Astrocyte of the spinal cord (primary cell): Measurements from ENCODE around the gene SZT2.

Experiments
- DNase-seq: peaks from one replicate; pipeline ENCODE4 v3.0.0; 2011; ENCODE audit warnings: low read depth, low spot score
- H3K4me3 ChIP-seq: 2 replicates; pipeline ENCODE4 v1.5.1; 2011; ENCODE audit warnings: low read depth, mild to moderate bottlenecking, low read length, moderate library complexity
- in situ Hi-C: cut with HindIII; loops from 2 replicates; pipeline ENCODE4 v1.10.0; 2017; ENCODE audit warnings: low sequenced_read_pairs
- TF ChIP-seq, protein P1 (sequence below): IDR thresholded peaks from 2 replicates; pipeline ENCODE4 v1.5.1; 2012; ENCODE audit warnings: low read depth, mild to moderate bottlenecking, low read length, inconsistent platforms

The SZT2 gene

DNA sequence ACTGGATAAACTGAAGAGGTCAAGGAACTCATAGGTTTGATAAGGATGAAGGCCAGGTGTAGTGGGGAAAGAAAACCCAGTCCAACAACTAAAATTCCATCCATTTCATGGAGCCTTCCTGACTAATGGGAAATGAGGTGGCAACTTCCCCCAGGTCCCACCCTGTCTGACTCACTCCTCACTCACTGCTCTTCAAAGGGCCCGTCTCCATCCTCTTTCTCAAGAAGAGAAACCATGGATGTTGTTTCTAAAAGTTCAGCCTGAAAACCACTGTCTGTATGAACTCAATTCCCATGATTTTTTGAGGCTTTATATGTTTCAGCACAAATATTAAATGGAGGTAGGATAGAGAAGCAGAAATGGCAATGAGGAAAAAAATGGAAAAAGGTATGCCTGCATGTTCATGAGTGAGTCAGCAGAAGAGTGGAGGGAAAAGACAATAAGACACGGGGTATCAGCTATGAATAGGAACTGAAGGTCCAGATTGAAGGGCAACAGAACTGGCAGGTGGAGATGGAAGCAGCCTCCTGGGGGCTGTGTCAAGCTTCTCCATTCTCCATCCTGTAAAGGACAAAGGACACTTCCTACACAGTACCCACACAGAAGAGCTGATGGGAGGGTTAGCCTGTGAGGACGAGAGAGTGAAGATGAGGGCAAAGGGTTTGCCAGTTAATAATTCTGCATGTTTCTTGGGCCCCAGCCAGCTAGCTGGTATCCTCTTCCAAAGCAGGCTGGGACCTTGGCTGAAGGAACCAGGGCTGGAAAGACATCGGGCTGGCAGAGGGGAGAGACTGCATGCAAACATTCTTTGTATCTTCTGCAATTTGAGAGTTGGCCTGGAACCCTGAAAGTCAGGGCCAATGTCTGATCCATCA lies 16.4 kb upstream of the SZT2 start:
- TF ChIP-seq, protein P1, sequence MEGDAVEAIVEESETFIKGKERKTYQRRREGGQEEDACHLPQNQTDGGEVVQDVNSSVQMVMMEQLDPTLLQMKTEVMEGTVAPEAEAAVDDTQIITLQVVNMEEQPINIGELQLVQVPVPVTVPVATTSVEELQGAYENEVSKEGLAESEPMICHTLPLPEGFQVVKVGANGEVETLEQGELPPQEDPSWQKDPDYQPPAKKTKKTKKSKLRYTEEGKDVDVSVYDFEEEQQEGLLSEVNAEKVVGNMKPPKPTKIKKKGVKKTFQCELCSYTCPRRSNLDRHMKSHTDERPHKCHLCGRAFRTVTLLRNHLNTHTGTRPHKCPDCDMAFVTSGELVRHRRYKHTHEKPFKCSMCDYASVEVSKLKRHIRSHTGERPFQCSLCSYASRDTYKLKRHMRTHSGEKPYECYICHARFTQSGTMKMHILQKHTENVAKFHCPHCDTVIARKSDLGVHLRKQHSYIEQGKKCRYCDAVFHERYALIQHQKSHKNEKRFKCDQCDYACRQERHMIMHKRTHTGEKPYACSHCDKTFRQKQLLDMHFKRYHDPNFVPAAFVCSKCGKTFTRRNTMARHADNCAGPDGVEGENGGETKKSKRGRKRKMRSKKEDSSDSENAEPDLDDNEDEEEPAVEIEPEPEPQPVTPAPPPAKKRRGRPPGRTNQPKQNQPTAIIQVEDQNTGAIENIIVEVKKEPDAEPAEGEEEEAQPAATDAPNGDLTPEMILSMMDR, result no peak
- peak; percentile 80 for DNase-seq
- in situ Hi-C loops, result no loop called here
- no peak overlapping the region for H3K4me3 ChIP-seq

DNA sequence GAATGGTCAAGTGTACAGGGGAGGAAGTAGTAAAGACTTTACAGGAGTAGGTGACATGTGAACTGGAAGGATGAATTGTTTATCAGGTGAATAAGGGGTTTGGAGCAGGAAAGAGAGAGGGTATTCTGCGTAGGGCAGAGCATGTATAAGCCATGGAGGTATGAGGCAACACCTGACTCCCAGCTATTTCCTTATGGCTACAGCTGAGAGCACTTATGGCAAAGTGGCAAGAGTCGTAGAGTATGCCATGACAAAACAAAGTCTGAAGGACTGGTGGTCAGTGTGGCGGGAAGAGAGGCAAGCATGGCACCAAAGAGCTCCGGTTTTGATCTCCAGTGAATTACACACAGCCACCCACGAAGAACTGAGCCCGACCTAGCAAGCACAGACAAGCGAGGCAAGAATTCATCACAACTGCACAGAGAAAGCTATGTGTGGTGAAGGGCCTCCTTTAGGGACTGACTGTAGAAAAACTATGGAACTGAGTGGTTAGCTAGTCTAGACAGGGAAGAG lies 12.9 kb upstream of the SZT2 start:
- in situ Hi-C loops, result no loop called here
- H3K4me3 ChIP-seq, result no peak overlapping the region
- no peak for DNase-seq
- TF ChIP-seq, protein P1, result no peak

DNA sequence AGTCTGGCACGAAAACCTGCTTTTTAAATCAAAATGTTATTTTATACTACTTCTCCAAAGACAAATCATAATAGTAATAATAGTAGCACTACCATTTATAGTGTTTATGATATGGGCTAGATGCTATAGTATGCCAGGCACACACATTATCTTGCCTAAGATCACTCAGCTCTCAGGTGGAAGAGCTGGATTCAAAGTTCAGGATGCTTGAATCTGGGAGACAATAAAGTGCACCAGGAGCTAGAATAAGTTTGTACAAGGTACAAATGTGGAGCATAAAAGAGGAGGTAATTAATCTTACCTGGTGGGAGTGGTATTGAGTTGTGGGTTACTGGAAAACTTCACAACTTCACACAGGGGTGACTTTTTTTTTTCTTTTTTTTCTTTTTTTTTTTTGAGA lies 11.9 kb upstream of the SZT2 start:
- no peak for DNase-seq
- no peak overlapping the region for H3K4me3 ChIP-seq
- TF ChIP-seq, protein P1, result no peak
- in situ Hi-C loops, result no loop called here

DNA sequence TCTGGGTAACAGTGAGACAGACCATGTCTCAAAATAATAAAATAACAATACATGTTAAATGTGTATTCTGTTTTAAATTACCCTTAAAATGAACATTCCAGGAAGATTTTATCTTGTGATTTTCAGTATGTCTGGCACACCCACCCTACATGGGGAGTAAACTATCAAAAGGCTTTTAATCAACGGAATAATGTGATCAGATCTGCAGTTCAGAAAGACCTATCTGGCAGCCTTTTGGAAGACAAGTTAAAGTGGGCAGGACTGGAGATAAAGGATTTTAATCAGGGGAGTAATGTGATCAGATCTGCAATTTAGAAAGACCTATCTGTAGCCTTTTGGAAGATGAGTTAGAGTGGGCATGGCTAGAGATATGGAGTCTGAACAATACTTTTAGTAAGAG lies 10.2 kb upstream of the SZT2 start:
- in situ Hi-C loops, result no loop called here
- H3K4me3 ChIP-seq, result no peak overlapping the region
- TF ChIP-seq, protein P1, result no peak
- DNase-seq, result no peak

DNA sequence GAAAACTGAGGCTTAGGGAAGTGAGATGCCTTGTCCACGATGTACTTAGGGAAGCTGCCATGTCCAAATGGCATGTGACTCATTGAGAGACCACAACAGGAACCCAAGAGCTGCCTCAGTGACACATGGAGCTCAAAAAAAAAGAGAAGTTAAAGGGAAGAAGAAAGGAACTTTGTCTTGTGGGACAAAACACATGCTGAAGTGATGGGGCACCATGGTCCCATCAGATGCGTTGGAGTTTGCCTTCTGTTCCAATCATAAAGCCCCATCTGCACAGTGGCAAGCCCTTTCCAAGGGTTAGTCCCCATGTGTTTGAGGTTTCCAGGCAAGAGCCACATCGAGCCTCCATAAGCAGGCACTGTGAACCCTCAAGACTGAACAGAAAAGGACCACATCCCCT lies 8.1 kb upstream of the SZT2 start:
- in situ Hi-C loops, result no loop called here
- H3K4me3 ChIP-seq, result no peak overlapping the region
- TF ChIP-seq, protein P1, result no peak
- DNase-seq, result no peak

DNA sequence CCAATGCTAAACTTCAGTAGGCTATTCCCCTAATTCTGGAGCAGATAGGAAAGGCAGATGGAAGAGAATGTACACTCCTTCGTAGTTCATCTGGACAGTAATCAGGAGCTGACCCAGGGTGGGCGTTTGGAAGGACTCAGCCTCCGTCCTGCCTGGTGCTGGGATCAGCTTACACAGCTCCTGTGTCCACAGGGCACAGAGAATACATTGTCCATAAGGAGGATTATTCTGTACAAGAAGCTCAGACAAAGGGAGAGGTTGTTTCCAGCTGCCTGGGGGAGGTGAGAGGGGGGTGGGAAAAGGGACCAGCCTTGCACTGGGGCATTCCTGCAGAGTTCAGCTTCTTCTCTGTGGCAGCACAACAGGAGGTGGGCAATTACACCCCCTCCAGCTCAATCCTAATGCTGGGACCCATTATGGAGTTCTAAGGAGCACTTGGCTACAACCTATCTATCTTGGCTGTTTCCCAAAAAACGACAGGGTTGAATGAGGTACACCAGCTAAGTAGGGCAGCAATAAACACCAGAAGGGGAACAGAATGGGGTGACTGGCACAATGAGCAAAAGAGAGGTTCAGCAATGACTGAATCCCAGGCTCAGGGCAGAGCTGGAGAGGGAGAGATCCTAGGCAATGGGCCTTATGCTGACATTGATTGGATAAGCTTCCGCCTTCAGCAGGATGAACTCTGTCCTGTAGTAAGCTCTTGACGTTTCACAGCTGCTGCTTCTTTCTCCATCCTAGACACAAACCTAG lies 7.5 kb upstream of the SZT2 start:
- in situ Hi-C loops, result no loop called here
- TF ChIP-seq, protein P1, result no peak
- no peak overlapping the region for H3K4me3 ChIP-seq
- no peak for DNase-seq
